ENCODE results near the gene FCHSD2.

DNA sequence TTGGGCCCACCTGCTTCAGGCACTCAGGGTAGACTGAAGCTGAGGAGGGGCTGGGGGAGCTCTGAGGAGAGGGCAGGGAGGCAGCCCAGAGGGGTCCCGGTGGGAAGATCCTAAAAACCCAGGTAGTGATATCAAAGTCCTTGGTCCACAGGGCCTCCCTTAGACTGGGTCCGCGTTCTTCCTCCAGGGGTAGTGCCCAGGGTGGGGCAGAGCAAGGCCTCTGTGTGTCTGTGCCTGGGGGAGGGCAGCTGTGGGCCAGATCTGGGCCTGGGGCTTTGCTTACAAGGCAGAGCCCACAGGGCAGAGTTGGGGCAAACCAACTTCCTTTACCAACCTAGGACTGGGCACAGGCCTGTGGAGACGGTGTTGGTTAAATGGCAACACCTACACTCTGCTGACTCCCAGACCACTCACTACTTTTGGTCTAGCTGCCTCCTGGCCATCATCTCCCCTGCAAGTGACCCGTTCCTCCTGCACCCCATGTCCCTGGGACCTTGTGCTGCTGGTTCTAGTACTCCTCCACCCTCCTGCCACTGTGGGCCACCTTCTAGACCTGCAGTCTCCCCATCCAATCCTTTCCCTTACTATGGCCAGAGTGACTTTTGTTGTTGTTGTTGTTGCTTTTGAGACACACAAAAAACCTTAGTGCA is 312.1 kb downstream of the FCHSD2 start:
- TF ChIP-seq, protein P1, sequence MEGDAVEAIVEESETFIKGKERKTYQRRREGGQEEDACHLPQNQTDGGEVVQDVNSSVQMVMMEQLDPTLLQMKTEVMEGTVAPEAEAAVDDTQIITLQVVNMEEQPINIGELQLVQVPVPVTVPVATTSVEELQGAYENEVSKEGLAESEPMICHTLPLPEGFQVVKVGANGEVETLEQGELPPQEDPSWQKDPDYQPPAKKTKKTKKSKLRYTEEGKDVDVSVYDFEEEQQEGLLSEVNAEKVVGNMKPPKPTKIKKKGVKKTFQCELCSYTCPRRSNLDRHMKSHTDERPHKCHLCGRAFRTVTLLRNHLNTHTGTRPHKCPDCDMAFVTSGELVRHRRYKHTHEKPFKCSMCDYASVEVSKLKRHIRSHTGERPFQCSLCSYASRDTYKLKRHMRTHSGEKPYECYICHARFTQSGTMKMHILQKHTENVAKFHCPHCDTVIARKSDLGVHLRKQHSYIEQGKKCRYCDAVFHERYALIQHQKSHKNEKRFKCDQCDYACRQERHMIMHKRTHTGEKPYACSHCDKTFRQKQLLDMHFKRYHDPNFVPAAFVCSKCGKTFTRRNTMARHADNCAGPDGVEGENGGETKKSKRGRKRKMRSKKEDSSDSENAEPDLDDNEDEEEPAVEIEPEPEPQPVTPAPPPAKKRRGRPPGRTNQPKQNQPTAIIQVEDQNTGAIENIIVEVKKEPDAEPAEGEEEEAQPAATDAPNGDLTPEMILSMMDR (IDR thresholded peaks at IDR 0.05; ENCODE audit: low read depth, low read length): no peak
- TF ChIP-seq, protein P2, sequence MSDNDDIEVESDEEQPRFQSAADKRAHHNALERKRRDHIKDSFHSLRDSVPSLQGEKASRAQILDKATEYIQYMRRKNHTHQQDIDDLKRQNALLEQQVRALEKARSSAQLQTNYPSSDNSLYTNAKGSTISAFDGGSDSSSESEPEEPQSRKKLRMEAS (IDR thresholded peaks at IDR 0.05; ENCODE audit: low read depth, low read length): no peak

Measured in NB4 (cell line).